NCI-H1694 (cell line): ENCODE measurements around the gene ARL6.
"Not testable (repeated sequence)": the region's sequence is repeated elsewhere in the genome, so short reads cannot be mapped to it uniquely, and the experiment has no call there.

Experiments
- DNase-seq: peaks from one replicate; lab custom pipeline; 2025; lab: John Stamatoyannopoulos, UW

Gene ARL6

DNA sequence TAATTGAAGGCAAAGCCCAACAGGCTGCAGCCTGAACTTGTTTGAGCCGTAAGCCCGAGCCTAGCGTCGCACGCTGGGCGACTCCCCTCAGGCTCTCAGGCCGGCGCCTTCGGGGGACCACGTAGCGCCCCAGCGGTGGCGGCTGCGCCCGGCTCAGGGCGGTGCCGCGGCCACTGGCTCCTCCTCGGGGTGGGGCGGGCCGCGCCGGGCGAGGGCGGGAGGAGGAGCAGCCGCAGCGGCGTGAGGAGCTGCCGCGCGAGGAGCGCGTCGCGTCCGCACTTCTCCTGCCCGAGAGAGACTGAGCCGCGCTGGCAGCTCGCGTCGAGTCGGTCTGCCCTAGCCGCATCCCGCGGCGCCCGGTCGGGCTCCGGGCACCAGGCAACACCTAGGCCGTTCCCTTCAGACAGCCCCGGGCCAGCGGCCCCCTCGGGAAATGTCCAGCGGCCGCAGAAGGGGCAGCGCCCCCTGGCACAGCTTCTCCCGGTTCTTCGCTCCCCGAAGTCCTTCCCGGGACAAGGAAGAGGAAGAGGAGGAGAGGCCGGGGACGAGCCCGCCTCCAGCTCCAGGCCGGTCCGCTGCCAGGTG lies 57.3 kb downstream of the ARL6 start, which contains the start of gene CRYBG3:
Gene CRYBG3, plus strand, starts transcription at position 238 of the 585 bp plus-strand sequence. Its CDS starts 196 bp downstream, at position 434.
- DNase-seq = peak; percentile 59

DNA sequence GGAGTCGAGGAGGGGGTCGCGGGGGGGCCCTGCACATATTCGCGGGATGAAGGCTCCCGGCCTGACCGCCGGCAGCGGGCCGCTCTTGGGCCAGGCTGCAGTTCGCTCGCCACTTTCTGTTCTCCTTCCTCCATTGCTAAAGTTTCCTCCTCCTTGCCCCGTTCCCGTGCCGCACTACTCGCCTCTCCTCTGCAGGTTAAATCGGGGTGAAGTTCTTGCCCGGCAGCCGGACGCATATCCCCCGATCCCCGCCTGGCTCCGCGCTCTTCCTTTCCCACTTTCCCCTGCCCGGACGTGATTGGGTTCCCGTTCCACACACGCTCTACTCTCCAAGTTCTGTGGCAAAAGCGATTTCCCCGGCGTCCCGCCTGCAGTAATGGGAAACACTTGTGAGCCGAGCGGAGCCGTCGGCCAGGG lies 57.8 kb downstream of the ARL6 start:
- no peak for DNase-seq

DNA sequence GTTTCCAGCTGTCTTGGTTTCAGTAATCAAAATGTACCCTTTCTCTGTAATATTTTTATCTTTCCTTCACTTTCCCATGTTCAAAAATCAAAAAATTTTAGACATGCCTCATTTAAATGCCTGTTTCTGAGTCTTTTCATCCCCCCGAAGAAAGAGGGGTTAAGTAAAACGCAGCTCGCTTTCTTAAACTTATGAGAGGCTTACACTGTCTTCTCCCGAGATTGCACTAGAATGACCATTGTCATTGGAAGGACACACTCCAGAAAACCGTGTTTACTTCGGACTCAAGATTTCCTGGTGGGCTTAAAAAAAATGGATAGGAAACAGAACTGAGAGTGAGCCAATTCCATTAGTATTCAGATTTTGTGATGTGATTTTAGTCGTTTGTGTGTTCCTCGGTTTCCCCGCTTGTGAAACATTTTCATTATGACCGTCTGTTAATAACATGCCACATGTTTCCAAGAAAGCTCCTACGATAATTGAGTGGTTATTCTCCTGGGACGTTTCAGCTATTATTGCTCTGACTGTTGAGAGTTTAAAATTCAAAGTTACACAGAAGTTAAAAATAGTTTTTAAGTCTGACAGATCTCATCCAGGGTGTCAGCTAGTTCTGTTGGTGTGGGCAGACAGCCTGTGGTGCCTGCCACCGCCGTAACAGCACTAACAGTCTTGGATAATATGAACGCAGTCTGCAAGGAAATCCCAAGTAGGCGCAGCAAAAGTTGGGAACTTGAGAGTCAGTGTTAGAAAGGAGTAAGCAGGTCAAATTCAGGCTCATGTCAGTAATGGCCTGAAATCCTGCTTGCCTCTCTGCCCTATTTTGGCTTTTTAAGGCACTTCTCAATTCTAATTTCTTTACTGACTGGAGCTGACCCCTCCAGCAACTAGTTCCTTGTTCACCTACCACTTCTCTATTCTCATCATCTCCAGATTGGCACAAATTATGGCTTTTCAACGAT lies 58.8 kb downstream of the ARL6 start:
- DNase-seq = no peak

GRCh38 chr3:97825101-97825500 lies 60.5 kb downstream of the ARL6 start:
- no peak for DNase-seq

GRCh38 chr3:97827741-97828471 lies 63.3 kb downstream of the ARL6 start:
- DNase-seq = no peak

GRCh38 chr3:97829198-97829597 lies 64.6 kb downstream of the ARL6 start:
- no peak for DNase-seq

- no peak for DNase-seq
Measured at GRCh38 chr3:97830638-97831037, 66.1 kb downstream of the ARL6 start.

- no peak for DNase-seq
Measured at GRCh38 chr3:97831140-97831539, 66.6 kb downstream of the ARL6 start.

GRCh38 chr3:97833184-97833583 lies 68.6 kb downstream of the ARL6 start:
- not testable (repeated sequence) for DNase-seq

GRCh38 chr3:97835761-97836160 lies 71.2 kb downstream of the ARL6 start:
- DNase-seq = no peak

- DNase-seq = no peak
Measured at GRCh38 chr3:97838393-97838792, 73.8 kb downstream of the ARL6 start.

- DNase-seq = no peak
Measured at GRCh38 chr3:97839944-97840343, 75.4 kb downstream of the ARL6 start.

GRCh38 chr3:97841304-97841703 lies 76.7 kb downstream of the ARL6 start:
- no peak for DNase-seq

- DNase-seq = no peak
Measured at GRCh38 chr3:97841956-97842355, 77.4 kb downstream of the ARL6 start.

DNA sequence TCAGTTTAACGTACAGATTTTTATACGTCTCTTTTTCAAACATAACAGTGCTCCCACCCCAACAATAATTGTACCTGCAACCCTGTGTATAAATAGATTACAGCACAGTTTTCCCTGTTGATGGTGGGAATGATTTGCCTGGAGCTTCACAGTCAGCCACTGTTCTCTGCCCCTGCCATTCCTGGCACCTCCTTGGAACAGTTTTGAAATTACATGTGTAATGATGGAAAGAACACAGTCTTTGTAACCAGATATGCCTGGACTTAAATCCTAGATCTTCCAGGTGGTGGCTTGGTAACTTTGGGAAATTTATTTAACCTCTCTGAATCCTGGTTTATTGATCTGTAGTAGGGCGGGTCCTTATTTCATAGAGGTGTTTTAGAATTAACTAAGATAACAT lies 84.2 kb downstream of the ARL6 start:
- no peak for DNase-seq
